Mucosa of stomach (tissue), 1 donor: ENCODE data around the gene GOT1.

Source experiments
- H3K27me3 ChIP-seq: one replicate; pipeline ENCODE4 v1.7.0; 2013; ENCODE audit warnings: mild to moderate bottlenecking, low read length; ENCODE audit not compliant: control insufficient read depth, insufficient read depth
- H3K36me3 ChIP-seq: one replicate; pipeline ENCODE4 v1.7.0; 2013; ENCODE audit warnings: low read length; ENCODE audit not compliant: control insufficient read depth, insufficient read depth
- H3K4me1 ChIP-seq: one replicate; pipeline ENCODE4 v1.7.0; 2013; ENCODE audit warnings: mild to moderate bottlenecking, low read length; ENCODE audit not compliant: control insufficient read depth, insufficient read depth
- H3K4me3 ChIP-seq: one replicate; pipeline ENCODE4 v1.7.0; 2013; ENCODE audit warnings: low read length
- H3K9ac ChIP-seq: one replicate; pipeline ENCODE4 v1.7.0; 2013; ENCODE audit warnings: mild to moderate bottlenecking, low read length, moderate library complexity
- H3K9me3 ChIP-seq: one replicate; pipeline ENCODE4 v1.7.0; 2013; ENCODE audit warnings: mild to moderate bottlenecking, low read length, moderate library complexity; ENCODE audit not compliant: control insufficient read depth
- donor health status: Pancreatic carcinoma.

The GOT1 gene

DNA sequence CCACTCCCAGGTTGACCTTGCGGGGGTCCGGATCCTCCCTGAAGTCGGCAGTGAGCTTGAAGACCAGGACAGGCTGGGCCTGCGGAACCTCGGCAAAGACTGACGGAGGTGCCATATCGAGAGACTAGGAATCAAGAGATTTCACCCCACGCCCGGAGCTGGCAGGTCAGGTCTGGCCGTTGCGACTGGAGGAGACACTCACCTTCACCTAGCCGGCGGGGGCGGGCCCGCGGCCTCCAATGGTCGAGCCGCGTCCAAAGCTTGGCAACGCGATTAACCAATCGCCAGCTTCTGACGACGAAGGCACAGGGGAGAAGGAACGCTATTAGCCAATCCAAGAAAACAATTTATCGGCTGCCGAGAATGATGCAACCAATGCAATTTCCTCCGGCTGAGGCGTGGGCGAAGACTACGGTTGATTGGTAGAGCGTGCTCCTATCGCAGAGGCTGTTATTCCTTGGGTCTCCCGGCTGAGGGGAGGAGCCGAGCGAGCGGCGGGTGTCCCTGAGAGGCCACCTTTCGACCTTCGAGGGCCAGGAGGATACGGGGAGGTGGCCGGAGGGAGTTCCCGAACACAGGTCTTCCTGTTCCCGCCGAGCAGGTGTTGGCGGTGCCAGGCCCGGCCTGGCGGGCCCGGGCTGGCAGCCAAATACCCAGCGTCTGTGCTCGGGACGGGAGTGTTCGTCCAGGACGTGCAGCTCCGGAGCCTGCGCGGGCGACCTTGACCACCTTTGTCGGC, at the start of gene GOT1:
TSS of gene GOT1 (minus strand) at position 174 of the 739 bp plus-strand sequence. CDS start at position 115, 59 bp downstream.
- Histone ChIP-seq H3K36me3 (no peaks in the 10 kb centered on the region), H3K27me3 (no peaks in the 10 kb centered on the region), H3K4me1 (peaks cover 17% of the 10 kb centered on the region), H3K9me3 (no peaks in the 10 kb centered on the region), H3K9ac (peak within 1 kb of the TSS; percentile 90), H3K4me3 (peak within 1 kb of the TSS; percentile 99)

GRCh38 chr10:99470327-99470726, 39.9 kb upstream of the GOT1 start:
- Histone ChIP-seq H3K27me3 (no peaks in the 10 kb centered on the region), H3K4me1 (no peaks in the 10 kb centered on the region), H3K9me3 (no peaks in the 10 kb centered on the region), H3K9ac (no peak overlapping the region), H3K4me3 (no peak overlapping the region), H3K36me3 (no peaks in the 10 kb centered on the region)

DNA sequence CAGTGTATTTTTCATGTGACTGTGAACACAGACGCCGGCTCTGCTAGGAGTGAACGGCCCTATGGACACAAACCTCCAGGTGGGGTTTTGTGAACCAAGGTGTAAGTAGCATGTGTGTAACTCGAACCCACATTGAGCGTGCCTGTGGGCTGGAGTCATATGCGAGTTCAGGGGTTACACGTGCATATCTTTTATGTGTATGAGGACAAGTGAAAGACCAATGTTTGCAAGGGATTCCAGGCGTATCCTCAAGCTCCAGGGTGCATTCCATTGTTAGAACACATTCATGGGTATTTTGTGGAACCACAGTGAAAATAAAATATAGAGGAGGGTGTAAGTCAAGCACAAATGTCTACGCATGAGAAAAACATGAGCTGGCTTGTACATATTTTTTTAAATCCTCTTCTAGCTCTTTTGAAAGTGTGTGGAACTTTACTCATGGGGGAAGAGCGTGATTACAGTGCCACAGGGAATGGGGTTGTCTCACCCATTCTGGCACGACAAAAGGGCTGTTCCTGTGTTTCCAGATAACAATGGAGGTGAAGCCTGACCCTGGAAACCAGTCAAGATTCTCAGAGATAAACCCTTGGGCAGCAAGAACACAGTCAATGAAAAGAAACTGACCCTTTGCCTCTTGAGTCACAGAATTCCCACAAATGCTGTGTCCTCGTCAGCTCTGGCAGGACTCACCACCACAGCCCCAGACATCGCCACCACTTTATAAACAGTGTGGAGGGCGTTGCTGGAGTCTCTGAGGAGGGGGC, 37.0 kb upstream of the GOT1 start:
- no peak overlapping the region for H3K4me3 ChIP-seq
- H3K9ac ChIP-seq = no peak overlapping the region
- no peaks in the 10 kb centered on the region for H3K4me1 ChIP-seq
- H3K9me3 ChIP-seq = no peaks in the 10 kb centered on the region
- no peaks in the 10 kb centered on the region for H3K27me3 ChIP-seq
- no peaks in the 10 kb centered on the region for H3K36me3 ChIP-seq

DNA sequence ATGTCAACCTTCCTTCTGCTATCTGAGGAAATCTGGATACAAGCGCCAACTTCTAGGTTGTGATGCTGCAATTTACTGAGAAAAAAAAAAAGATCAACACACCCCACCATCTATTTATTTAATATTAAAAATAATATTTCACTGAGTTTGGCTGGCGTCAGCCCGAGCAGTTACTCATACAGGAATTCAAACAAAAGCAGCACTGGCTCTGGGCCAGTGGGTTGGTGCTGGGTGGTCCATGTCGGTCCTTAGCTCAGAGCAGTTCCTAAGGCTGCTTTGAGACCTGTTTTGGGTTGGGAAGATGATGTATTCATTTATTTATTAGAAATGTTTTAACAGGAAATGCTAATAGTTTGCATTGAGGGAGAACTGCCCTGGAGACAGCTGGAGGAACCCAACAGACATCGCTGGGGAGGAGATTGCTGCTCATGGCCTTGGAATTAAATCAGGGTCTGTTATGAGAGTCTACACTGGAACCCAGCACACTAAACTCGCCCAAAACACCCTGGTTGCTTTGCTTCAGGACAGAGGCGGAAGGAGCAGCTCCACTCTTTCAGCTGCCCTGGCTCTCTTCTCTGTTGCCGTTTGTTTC, 36.3 kb upstream of the GOT1 start:
- Histone ChIP-seq H3K27me3 (no peaks in the 10 kb centered on the region), H3K4me3 (no peak overlapping the region)

DNA sequence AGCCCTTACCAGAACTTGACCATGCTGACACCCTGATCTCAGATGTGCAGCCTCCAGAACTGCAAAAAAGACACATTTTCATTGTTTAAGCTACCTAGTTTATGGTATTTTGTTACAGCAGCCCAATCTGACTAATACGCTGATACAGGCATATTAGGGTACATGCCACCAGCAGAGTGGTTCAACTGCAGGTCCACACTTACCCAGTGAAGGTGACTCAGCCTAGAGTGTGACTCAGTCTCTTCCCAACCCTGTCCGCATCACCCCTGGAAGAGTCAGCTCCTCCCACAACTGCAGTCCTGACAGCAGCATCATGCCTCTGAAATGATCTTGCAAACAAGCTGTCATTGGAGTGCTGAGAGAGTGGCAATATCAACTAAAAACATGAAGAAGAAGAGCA, 30.8 kb upstream of the GOT1 start:
- Histone ChIP-seq H3K9me3 (no peaks in the 10 kb centered on the region), H3K27me3 (no peaks in the 10 kb centered on the region), H3K4me1 (no peaks in the 10 kb centered on the region), H3K9ac (no peak overlapping the region), H3K36me3 (no peaks in the 10 kb centered on the region), H3K4me3 (no peak overlapping the region)

More for the DNA sequence above, 36.3 kb upstream of the GOT1 start:
- no peaks in the 10 kb centered on the region for H3K36me3 ChIP-seq
- H3K9me3 ChIP-seq = no peaks in the 10 kb centered on the region
- H3K4me1 ChIP-seq = no peaks in the 10 kb centered on the region
- H3K9ac ChIP-seq = no peak overlapping the region

DNA sequence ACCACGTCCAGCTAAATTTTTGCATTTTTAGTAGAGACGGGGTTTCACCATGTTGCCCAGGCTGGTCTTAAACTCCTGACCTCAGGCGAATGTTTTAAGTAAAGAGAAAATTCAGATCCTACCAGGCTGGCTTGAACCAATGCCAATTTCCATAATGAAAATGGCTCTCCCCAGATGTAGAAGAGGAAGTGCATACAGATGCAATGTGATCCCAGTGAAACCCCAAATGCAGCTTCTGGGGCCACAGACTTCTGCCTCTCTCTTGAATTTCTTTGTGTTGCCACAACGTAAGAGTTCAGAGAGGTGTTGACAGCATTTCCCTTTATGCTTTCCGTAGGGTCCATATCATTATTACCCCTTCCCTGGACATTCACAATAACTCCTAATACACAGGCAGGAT, 29.6 kb upstream of the GOT1 start:
- Histone ChIP-seq H3K4me3 (no peak overlapping the region), H3K27me3 (no peaks in the 10 kb centered on the region), H3K36me3 (no peaks in the 10 kb centered on the region), H3K4me1 (no peaks in the 10 kb centered on the region), H3K9me3 (no peaks in the 10 kb centered on the region), H3K9ac (no peak overlapping the region)

DNA sequence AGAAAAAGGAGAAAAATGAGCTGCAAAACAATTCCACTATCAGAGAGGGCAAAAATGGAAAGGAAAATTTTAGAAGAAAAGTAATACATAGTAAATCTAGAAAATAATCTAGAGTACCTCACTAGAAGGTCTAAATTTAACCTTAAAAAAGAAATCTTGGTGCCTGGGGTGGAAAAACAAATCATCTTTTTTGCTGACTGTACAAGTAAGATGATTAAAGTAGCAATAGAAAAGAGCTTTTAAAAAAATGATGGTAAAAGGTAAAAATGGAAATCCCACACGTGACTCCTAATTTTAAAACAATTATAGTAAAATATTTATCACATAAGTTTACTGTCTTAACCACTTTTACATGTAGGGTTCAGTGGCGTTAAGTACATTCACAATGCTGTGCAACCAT, 28.8 kb upstream of the GOT1 start:
- Histone ChIP-seq H3K9ac (no peak overlapping the region), H3K36me3 (no peaks in the 10 kb centered on the region), H3K4me1 (no peaks in the 10 kb centered on the region), H3K9me3 (no peaks in the 10 kb centered on the region), H3K27me3 (no peaks in the 10 kb centered on the region), H3K4me3 (no peak overlapping the region)

- no peaks in the 10 kb centered on the region for H3K36me3 ChIP-seq
- no peak overlapping the region for H3K4me3 ChIP-seq
- H3K9ac ChIP-seq = no peak overlapping the region
- no peaks in the 10 kb centered on the region for H3K4me1 ChIP-seq
- peaks cover 3% of the 10 kb centered on the region for H3K27me3 ChIP-seq
- H3K9me3 ChIP-seq = no peaks in the 10 kb centered on the region
Measured at GRCh38 chr10:99457813-99458212, 27.4 kb upstream of the GOT1 start.

DNA sequence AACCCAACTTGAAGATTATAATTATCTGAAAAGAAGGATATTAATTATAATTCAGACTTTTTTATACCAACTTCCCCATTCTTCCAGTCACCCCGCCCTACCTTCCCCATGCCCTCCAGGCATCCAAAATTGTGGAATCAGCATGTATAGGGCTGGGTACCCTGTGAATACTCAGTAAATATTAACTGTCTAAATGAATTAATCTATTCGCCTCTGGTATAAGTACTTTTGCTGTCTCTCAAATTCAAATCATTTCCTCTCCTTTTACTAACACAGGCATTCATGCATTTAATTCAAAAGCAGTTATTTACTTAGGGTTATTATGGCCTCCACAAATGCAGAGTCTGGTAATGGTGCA, 26.5 kb upstream of the GOT1 start:
- H3K9me3 ChIP-seq = no peaks in the 10 kb centered on the region
- H3K4me3 ChIP-seq = no peak overlapping the region
- no peak overlapping the region for H3K9ac ChIP-seq
- H3K4me1 ChIP-seq = no peaks in the 10 kb centered on the region
- peaks cover 7% of the 10 kb centered on the region for H3K27me3 ChIP-seq
- H3K36me3 ChIP-seq = no peaks in the 10 kb centered on the region

DNA sequence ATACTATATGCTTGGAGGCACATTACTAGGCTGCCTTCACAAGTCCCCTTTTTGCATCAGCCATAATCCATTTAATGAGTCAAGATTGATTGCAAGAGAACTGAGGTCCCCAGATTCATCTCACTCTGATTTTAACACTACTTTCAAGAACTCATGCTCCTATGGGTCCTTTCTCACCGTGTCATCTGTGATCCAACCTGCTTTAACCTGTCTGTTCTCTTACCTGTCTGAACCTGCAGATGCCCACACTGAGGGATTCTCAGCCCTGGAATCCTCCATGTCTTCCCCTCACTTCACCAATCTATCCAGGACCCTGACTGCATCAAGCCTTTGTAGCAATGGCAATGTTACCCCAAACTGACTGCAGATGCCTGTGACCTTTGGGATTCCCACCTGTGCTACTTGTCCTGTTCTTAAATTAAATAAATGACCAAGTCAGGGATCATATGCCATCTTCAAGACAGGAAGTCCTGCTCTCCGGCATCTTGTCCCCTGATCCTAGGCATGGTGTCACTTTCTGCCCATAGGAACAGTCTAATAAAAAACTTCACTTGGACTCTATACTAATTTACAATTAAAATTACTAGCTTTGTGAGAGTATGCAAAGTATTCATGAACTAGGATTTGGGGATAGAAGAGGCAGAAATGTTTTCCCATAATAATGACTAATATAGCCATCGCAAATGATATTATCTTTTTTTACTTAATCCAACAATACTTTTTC, 25.9 kb upstream of the GOT1 start:
- H3K9me3 ChIP-seq = no peaks in the 10 kb centered on the region
- no peaks in the 10 kb centered on the region for H3K4me1 ChIP-seq
- no peak overlapping the region for H3K9ac ChIP-seq
- peaks cover 11% of the 10 kb centered on the region for H3K27me3 ChIP-seq
- no peak overlapping the region for H3K4me3 ChIP-seq
- no peaks in the 10 kb centered on the region for H3K36me3 ChIP-seq

- Histone ChIP-seq H3K4me1 (no peaks in the 10 kb centered on the region), H3K9me3 (no peaks in the 10 kb centered on the region), H3K4me3 (no peak overlapping the region), H3K36me3 (no peaks in the 10 kb centered on the region), H3K27me3 (peaks cover 25% of the 10 kb centered on the region), H3K9ac (no peak overlapping the region)
Measured at GRCh38 chr10:99451981-99452380, 21.6 kb upstream of the GOT1 start.

DNA sequence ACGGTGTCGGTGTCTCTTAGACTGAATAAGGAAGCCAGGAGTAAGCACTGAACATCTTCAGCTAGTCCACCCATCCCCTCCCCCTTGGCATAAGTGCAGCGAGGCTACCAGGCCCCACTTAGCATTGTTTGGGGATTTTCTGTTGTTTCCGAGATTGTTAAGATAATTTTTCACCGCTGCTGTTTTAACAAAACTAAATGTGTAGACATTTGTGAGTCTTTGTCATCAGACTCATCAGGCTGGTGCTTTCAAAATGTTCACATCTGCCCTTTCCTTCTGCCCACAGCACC, 21.0 kb upstream of the GOT1 start:
- H3K27me3 ChIP-seq = peaks cover 25% of the 10 kb centered on the region
- no peak overlapping the region for H3K9ac ChIP-seq
- H3K4me3 ChIP-seq = no peak overlapping the region
- no peaks in the 10 kb centered on the region for H3K36me3 ChIP-seq
- no peaks in the 10 kb centered on the region for H3K4me1 ChIP-seq
- H3K9me3 ChIP-seq = no peaks in the 10 kb centered on the region
